Stimulated activated CD8-positive, alpha-beta memory T cell treated with anti-CD3 and anti-CD28 coated beads, Interleukin-4, amount 100 ng/mL, for 48 hours (primary cell): ENCODE data around the gene RPS6KA4.
"Not testable (repeated sequence)": the region's sequence is repeated elsewhere in the genome, so short reads cannot be mapped to it uniquely, and the experiment has no call there.

Experiments used
- DNase-seq: peaks from one replicate; pipeline ENCODE4 v3.0.0-alpha.2; 2020

RPS6KA4 gene

GRCh38 chr11:64391839-64392238, 32.9 kb downstream of the RPS6KA4 start:
- DNase-seq: no peak

DNA sequence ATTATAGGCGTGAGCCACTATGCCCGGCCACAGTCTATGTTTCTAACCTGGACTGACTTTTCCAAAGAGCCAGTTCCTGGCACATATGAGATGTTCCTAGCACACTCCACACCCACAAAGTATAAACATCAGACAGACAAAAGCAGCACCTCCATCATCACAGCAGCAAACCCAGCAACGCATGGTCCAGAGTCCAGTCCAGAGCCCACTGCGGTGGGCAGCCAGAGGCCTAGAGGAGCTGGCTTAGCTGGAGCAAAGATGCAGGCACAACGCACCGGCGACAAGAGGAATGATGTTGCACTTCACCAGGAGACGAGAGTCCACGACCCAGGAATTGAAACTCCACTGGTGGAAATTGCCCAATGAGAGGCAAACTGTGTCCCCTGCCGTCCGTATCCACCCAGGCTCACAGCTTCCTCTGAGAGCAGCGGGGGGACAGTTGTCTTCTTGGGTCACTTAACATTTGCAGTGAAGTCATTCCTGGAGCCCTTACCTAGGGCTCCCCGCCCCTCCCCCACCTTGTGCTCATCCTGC, 36.6 kb downstream of the RPS6KA4 start:
- DNase-seq: no peak

DNA sequence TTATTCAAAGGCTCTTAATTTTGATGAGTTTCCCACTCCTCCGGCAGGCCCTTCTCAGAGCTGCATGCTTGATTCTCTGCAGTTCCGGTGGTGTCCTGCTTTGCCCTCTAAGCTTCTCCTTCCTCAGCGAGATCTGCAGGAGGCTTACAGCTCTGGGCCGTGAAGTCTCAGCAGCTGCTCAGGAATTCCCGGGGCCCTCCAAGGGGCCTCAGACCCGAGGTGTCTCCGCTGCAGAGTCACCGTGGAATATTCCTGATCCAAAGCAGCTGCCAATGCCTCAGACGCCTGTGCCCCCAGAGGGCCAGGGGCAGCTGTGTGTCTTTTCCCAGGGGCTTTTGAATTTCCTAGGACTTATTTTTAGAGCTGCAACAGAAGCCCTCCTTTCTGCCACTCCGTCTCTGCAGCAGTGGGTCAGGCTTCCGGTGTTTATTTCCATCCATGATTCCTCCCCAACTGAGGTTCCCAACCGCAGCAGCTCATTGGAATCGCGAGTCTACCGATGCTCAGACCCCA, 37.2 kb downstream of the RPS6KA4 start:
- DNase-seq: no peak

GRCh38 chr11:64400102-64400501, 41.1 kb downstream of the RPS6KA4 start:
- DNase-seq: no peak

DNA sequence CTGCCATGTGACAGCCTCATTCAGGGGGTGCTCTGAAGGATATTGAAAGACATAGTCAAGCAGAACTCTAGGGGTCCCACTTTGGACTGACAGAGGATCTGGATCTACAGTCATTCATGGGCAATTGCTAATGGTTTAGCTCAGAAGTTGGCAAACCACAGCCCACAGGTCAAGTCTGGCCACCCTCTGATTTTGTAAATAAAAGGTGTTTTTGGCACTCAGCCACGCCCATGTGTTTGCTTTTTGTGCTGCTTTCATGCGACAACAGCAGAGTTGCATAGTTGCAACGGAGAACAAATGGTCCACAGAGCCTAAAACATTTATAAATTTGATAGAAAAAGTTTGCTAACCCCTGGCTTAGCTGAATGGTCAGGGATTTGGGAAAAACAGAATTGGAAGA, 41.7 kb downstream of the RPS6KA4 start:
- no peak for DNase-seq

DNA sequence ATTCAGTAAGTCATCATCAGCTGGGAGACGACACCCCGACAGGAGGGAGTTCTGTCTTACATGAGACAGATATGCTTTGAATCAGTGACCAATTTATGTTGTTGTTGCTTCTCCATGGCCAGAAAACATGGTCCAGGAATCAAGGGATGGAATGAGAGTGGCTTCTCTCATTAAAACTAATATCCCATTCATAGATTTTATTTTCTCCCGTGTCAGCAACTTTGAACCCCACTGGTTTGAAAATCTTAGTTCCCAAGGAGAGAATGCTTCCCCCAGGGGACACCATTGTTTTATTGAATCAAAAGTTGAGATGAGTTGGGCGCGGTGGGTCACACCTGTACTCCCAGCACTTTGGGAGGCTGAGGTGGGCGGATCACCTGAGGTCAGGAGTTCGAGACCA, 42.8 kb downstream of the RPS6KA4 start:
- no peak for DNase-seq

DNA sequence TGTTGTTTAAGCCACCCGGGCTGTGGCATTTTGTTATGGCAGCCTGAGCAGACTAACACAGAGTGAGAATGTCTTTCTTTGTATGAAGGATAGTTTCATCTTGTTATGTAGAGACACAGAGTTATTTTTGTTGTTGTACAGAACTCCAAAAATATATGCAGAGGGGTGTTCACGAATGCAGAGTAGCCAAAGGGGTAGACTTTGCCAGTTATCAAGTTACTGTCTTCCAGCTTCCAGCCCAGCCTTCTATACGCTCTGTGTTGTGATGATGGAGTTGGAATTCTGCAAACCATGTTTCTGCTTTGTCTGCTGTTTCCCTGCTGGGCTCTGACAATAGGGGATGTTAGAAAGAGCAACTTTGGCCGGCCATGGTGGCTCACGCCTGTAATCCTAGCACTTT, 44.1 kb downstream of the RPS6KA4 start:
- no peak for DNase-seq

DNA sequence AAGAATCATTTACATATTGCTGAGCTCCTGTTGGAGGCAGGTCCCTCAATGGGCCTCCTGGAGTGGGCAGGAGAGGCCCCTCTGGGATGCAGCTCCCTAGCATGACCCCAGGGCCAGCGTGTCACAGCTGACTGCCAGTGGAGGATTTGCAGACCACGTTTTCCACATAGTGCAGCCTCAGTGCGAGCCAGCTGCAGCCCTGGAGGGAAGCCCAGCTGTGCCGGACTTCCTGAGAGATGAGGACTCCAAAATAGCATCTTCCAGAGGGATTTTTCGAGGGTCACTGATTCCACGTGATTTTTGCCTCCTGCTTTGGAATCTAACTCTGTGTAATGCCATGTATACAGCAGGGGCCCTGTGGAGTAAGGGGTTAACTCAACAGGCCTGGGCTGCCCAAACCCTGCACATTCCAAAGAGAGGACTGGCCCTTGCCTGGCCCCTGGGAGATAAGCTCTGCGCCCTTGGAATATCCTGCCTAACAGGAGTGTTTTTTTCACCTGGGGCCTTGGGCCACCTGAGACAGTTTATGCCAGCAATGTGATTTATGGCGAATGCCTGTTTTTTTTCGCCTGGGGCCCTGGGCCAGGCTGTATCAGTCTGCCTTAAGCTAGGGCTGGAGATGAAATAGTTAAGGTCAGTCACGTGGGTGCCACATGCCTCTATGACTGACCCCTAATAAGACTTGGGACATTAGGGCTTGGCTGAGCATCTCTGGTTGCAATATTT, 47.4 kb downstream of the RPS6KA4 start:
- no peak for DNase-seq

DNA sequence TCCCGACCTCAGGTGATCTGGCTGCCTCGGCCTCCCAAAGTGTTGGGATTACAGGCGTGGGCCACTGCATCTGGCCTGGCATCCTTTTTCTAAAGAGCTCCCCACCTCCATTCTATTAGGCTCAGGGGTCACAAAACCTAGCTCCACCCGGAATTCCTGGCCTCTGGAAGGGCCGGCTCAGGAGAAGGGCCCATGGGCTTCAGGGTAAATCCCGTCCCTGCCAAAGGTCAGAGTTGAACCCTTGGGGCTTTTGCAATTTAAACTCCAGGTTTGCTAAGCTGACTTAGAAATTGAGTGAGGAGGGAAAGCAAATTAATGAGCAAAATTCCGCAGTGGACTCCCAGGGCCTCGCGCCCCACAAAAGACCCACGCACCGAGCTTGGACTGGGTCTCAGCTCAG, 48.3 kb downstream of the RPS6KA4 start:
- DNase-seq: no peak

DNA sequence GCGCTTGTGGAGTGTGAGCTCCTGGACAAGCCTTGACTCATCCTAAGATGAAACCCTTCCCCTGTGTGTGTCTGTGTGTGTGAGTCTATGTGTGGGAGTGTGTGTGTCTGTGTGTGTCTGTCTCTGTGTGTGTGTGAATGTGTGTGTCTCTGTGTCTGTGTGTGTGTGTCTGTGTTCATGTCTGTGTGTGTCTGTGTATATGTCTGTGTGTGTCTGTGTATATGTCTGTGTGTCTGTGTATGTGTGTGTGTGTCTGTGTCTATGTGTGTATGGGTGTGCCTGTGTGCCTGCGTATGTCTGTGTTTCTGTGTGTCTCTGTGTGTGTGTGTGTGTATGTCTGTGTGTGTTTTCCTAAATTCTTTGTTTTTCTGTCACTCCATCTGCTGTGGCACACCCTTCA, 48.7 kb downstream of the RPS6KA4 start:
- no peak for DNase-seq

DNA sequence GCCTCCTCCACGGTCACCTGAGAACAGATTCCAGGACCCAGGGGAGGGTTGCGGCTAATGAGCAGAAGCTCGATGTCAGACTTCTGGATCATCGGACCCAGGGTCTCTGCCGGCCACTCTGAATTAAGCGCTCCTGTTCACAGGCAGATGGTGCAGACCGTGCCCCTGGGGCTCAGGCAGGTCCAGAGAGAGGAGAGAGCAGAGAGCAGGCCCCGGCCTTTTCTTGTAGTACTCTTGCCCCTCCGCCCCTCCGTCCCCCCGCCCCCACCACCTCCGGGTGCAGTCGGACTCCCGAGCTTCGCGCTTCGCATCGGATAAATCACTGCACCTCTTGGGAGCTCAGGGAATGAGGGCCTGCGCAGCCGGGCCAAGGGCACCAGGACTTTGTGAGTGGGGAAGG, 50.3 kb downstream of the RPS6KA4 start:
- DNase-seq: no peak

- DNase-seq: no peak
These were observed 50.9 kb downstream of the RPS6KA4 start for GRCh38 chr11:64409707-64410403.

GRCh38 chr11:64410404-64410734, 51.4 kb downstream of the RPS6KA4 start:
- no peak for DNase-seq

GRCh38 chr11:64413417-64413816, 54.5 kb downstream of the RPS6KA4 start:
- DNase-seq: no peak

- DNase-seq: no peak
These were observed 56.3 kb downstream of the RPS6KA4 start for GRCh38 chr11:64415286-64415685.

DNA sequence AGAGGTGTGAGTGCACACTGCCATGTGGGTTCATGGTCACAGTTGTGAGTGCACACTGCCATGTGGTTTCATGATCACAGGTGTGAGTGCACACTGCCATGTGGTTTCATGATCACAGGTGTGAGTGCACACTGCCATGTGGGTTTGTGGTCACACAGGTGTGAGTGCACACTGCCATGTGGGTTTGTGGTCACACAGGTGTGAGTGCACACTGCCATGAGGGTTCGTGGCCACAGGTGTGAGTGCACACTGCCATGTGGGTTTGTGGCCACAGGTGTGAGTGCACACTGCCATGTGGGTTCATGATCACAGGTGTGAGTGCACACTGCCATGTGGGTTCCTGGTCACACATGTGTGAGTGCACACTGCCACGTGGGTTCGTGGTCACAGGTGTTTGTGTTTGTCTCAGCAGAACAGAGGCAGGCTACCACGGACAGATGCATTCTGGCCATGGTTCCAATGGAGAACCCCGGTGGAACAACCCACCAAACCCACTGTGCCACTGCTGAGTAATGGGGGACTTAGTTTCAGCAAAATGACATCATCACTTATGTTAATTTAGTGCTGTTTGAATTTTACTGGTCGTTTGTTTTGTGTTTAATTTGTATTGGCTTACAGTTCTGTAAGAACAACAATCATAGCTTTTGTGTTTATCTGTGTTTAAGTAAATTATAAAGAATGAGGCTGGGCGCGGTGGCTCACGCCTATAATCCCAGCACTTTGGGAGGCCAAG, 57.2 kb downstream of the RPS6KA4 start:
- DNase-seq: no peak

GRCh38 chr11:64418233-64418632, 59.3 kb downstream of the RPS6KA4 start:
- not testable (repeated sequence) for DNase-seq

DNA sequence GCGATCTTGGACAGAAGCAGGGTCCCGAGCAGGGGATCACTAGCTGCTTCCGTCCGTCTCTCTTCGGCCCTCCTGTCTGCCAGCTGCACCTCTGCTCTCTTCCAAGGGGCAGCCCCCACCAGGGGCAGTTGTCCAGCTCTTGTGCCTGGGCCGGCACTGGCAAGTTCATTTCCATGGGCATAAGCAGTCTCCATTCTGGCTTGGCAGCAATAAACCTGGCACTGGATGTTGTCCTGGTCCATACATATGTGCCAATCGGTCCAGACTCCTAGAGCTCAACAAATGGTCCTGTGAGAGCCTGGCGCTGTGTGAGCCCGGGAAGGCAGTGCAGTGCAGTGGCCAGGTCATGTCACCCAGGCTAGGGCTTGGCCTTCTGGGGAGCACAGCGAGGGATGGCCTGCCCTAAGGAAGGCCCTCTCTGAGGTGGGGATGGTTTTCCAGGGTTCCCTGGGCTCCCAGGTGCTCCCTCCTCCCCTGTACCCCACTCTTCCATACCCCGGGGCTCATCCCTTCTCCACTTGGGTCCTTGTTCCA, 60.4 kb downstream of the RPS6KA4 start:
- no peak for DNase-seq

DNA sequence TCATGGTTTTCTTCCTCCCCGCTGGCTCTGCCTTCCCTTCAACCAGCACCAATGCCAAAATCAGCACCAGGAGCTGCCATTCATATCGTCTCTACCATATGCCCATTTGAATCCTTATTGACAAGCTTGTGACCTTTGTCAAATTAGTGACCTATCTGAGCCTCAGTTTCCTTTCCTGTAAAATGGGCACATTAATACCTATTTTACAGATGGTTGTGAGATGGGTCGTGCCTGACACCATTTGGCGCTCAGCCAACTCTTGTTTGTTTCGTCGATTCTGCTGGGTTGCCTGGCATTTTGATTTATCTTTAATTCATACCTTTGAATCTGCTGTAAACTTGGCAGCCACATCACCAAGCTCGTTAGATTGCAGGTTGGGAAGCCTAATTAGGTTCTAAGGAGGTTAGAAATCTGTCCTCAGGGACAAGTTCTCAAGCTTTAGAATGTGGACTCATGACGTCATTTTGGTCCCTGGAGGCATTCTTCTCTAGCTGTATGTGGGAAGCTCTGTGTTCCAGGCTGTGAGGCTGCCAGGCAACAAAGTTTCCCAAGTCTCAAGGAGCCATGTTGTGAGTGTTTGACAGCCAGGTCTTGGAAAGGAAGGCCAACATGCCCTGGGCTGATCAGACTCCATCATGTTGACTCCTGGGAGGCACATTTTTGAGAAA, 61.0 kb downstream of the RPS6KA4 start:
- DNase-seq: no peak
